Kidney (tissue), 14 donors: ENCODE data around the gene ARSI. TPM values are rescaled to one million over a fixed set of nuclear protein-coding genes. Genes with fewer than 3 reads are reported as not detected.
A peak's percentile ranks its signal among the peaks of the same experiment; 100 is the strongest.

ENCODE experiments used
- DNase-seq, 5 donors: peaks; one replicate each; pipeline ENCODE4 v3.0.0-alpha.2; 2013 to 2020
- FAIRE-seq: peaks from 2 replicates; lab custom pipeline; 2012; peaks lifted over from hg19 to GRCh38; lab: Jason Lieb, UNC
- H3K27ac ChIP-seq, 2 donors: one replicate each; pipeline ENCODE4 v1.7.0; 2013; ENCODE audit warnings: low read depth in 2 of 2, low read length in 2 of 2, inconsistent platforms in 1 of 2
- H3K27me3 ChIP-seq: one replicate; pipeline ENCODE4 v1.7.1; 2013; ENCODE audit warnings: low read length, inconsistent platforms; ENCODE audit not compliant: control insufficient read depth, insufficient read depth
- H3K36me3 ChIP-seq, 3 donors: one replicate each; pipeline versions ENCODE4 v1.7.0 to v1.7.1; 2013; ENCODE audit warnings: low read length in 3 of 3, control low read depth in 1 of 3, inconsistent platforms in 1 of 3; ENCODE audit not compliant: insufficient read depth in 3 of 3, control insufficient read depth in 2 of 3
- H3K4me1 ChIP-seq, 3 donors: one replicate each; pipeline versions ENCODE4 v1.7.0 to v1.7.1; 2013; ENCODE audit warnings: low read length in 3 of 3, inconsistent platforms in 1 of 3, low read depth in 1 of 3; ENCODE audit not compliant: control insufficient read depth in 2 of 3, insufficient read depth in 2 of 3
- H3K4me3 ChIP-seq, 3 donors: one replicate each; pipeline versions ENCODE4 v1.7.0 to v1.8.1; 2013; ENCODE audit warnings: low read length in 3 of 3, control low read depth in 1 of 3, inconsistent platforms in 1 of 3
- H3K9ac ChIP-seq, 3 donors: one replicate each; pipeline versions ENCODE4 v1.7.0 to v1.7.1; 2013; ENCODE audit warnings: low read length in 3 of 3, control low read depth in 1 of 3, inconsistent platforms in 1 of 3
- H3K9me3 ChIP-seq, 3 donors: one replicate each; pipeline versions ENCODE4 v1.7.0 to v1.7.1; 2013; ENCODE audit warnings: low read length in 3 of 3, control low read depth in 1 of 3, inconsistent platforms in 1 of 3; ENCODE audit not compliant: control insufficient read depth in 2 of 3, insufficient read depth in 1 of 3
- intact Hi-C: fragments of 100-400 bp; cut with DNase I; formaldehyde crosslinking; loops from one replicate; pipeline ENCODE4 v1.11.1; 2022
- polyA plus RNA-seq: library from polyadenylated mRNA; stranded (reverse); fragments of 350-450 nt; fragmentation: Illumina TruSeq; extraction: RNeasy Lipid Tissue Mini Kit (QIAGEN cat#74804); gene quantifications from one replicate; pipeline ENCODE4 v1.2.3, GENCODE V29; 2014; ENCODE audit warnings: low read depth, low replicate concordance; ENCODE audit not compliant: insufficient read depth
- total RNA-seq: library from RNA; stranded (reverse); fragmentation: NEBNext Ultra II Directional; extraction: Animal tissue kit (Norgen Biotek cat#: 25700); gene quantifications from one replicate; pipeline ENCODE4 v1.2.1, GENCODE V29; 2021
- TF ChIP-seq, protein P1 (sequence below): IDR thresholded peaks from 3 replicates; pipeline ENCODE4 v1.5.1; 2012; ENCODE audit warnings: mild to moderate bottlenecking, moderate library complexity, borderline replicate concordance; ENCODE audit not compliant: insufficient read depth; ENCODE audit errors: extremely low read depth
- donor health status: control.
- donor health status: control.
- donor health status: control.
- donor health status: control.
- donor health status: control.
- donor health status: DM: yes; HTN: yes; CAD: no.
- donor health status: Normal renal cell carcinoma (clear cell type).

The ARSI gene
- total and polyA plus RNA-seq, 2 donors from 2014 or later: 0.57 to 1.1 TPM

GRCh38 chr5:150247726-150248125, 55.0 kb downstream of the ARSI start:
- no peaks in the 10 kb centered on the region for H3K36me3 ChIP-seq
- no peaks in the 10 kb centered on the region for H3K9me3 ChIP-seq
- FAIRE-seq (no peak), DNase-seq (peak in 1 of 5 donors; percentile 32)
- no peaks in the 10 kb centered on the region for H3K27me3 ChIP-seq
- TF ChIP-seq, protein P1, sequence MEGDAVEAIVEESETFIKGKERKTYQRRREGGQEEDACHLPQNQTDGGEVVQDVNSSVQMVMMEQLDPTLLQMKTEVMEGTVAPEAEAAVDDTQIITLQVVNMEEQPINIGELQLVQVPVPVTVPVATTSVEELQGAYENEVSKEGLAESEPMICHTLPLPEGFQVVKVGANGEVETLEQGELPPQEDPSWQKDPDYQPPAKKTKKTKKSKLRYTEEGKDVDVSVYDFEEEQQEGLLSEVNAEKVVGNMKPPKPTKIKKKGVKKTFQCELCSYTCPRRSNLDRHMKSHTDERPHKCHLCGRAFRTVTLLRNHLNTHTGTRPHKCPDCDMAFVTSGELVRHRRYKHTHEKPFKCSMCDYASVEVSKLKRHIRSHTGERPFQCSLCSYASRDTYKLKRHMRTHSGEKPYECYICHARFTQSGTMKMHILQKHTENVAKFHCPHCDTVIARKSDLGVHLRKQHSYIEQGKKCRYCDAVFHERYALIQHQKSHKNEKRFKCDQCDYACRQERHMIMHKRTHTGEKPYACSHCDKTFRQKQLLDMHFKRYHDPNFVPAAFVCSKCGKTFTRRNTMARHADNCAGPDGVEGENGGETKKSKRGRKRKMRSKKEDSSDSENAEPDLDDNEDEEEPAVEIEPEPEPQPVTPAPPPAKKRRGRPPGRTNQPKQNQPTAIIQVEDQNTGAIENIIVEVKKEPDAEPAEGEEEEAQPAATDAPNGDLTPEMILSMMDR: no peak
- H3K27ac ChIP-seq: no peak overlapping the region
- no peak overlapping the region for H3K4me3 ChIP-seq
- no peak overlapping the region for H3K9ac ChIP-seq
- H3K4me1 ChIP-seq: peaks cover 0 to 2% (median 0%) of the 10 kb centered on the region in 3 donors
- intact Hi-C loops: no loop called here

- no peaks in the 10 kb centered on the region for H3K9me3 ChIP-seq
- no peak overlapping the region for H3K27ac ChIP-seq
- peaks cover 0 to 2% (median 0%) of the 10 kb centered on the region in 3 donors for H3K4me1 ChIP-seq
- H3K27me3 ChIP-seq: no peaks in the 10 kb centered on the region
- DNase-seq (peak in 1 of 5 donors; percentile 24), FAIRE-seq (no peak)
- TF ChIP-seq, protein P1: no peak
- H3K4me3 ChIP-seq: no peak overlapping the region
- H3K9ac ChIP-seq: no peak overlapping the region
- intact Hi-C loops: no loop called here
- no peaks in the 10 kb centered on the region for H3K36me3 ChIP-seq
Observed at GRCh38 chr5:150246835-150247234, 55.9 kb downstream of the ARSI start.

DNA sequence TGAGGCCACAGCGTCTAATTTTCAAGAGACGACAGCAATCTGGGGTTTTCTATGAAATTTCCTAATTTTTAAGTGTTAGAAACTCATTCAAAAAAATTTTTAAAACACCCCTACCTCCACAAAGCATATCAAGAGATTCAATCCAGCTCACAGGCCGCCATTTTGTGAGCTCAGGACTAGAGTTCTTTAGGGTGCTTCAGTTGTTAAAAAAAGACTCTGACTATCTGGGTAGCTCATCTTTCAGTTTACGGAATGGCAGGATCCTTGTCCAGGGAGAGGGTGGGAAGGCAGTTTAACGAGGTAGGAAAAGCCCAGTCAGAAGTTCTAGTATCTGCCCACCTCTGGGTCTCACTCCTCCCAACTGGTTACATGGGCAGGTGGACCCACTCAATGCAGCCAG, 56.3 kb downstream of the ARSI start:
- FAIRE-seq (no peak), DNase-seq (no peak)
- Histone ChIP-seq H3K4me3 (no peak overlapping the region), H3K9me3 (no peaks in the 10 kb centered on the region), H3K36me3 (no peaks in the 10 kb centered on the region), H3K27ac (no peak overlapping the region), H3K4me1 (peaks cover 0 to 2% (median 0%) of the 10 kb centered on the region in 3 donors), H3K27me3 (no peaks in the 10 kb centered on the region), H3K9ac (no peak overlapping the region)
- intact Hi-C loops: no loop called here
- TF ChIP-seq, protein P1: no peak

Other genes starting within 250 kb of the ARSI start
- gene CSF1R, start 216.4 kb downstream of the ARSI start, total RNA-seq: 55.8 TPM
- 7.5 TPM for gene CSF1R, start 216.4 kb downstream of the ARSI start, polyA plus RNA-seq
- 104 TPM for gene PDGFRB, start 147.1 kb downstream of the ARSI start, total RNA-seq
- gene PDGFRB, start 147.1 kb downstream of the ARSI start, polyA plus RNA-seq: 50.4 TPM
- not detected for gene CDX1, start 136.1 kb downstream of the ARSI start, total RNA-seq
- 0.39 TPM for gene CDX1, start 136.1 kb downstream of the ARSI start, polyA plus RNA-seq
- not detected for gene SLC6A7, start 112.8 kb downstream of the ARSI start, total RNA-seq
- gene SLC6A7, start 112.8 kb downstream of the ARSI start, polyA plus RNA-seq: not detected
- 0.28 TPM for gene CAMK2A, start 13.1 kb downstream of the ARSI start, total RNA-seq
- 0.90 TPM for gene CAMK2A, start 13.1 kb downstream of the ARSI start, polyA plus RNA-seq
- gene TCOF1, start 54.8 kb upstream of the ARSI start, total RNA-seq: 23.5 TPM
- 12.2 TPM for gene TCOF1, start 54.8 kb upstream of the ARSI start, polyA plus RNA-seq
- gene CD74, start 110.0 kb upstream of the ARSI start, total RNA-seq: 2,003 TPM
- 1,887 TPM for gene CD74, start 110.0 kb upstream of the ARSI start, polyA plus RNA-seq
- 1,504 TPM for gene RPS14, start 146.8 kb upstream of the ARSI start, total RNA-seq
- 1,994 TPM for gene RPS14, start 146.8 kb upstream of the ARSI start, polyA plus RNA-seq
- gene NDST1, start 205.2 kb upstream of the ARSI start, total RNA-seq: 60.7 TPM
- 11.7 TPM for gene NDST1, start 205.2 kb upstream of the ARSI start, polyA plus RNA-seq